Stimulated activated CD8-positive, alpha-beta memory T cell treated with anti-CD3 and anti-CD28 coated beads, Interleukin-7, amount 100 ng/mL, for 4 hours (primary cell): Measurements from ENCODE around the gene SPATA20.

ENCODE experiments used
- DNase-seq, 2 donors: peaks; one replicate each; pipeline ENCODE4 v3.0.0-alpha.2; 2020; ENCODE audit warnings: low read depth in 2 of 2

The SPATA20 gene

DNA sequence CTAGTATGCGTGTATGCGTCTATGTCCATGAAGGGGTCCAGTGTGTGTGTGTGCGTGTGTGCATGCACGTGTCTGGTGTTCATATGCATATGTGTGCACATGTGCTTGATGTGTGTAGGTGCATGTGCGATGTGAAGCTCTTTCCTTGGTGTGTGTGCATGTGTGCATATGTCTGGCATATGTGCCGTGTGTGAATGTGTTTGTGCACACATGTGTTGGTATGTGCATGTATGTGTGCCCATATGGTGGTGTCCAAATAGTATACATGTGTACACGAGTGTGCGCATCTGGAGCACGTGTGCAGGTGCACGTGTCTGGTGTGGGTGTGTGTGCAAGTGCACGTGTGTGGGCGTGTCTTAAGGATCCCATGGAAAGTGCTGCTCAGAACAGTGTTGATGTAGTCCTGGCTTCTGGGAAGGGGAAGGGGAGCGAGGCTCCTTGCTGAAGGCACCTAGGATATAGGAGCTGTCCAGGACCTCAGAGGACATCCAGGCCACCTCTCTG is 30.5 kb downstream of the SPATA20 start:
- DNase-seq = no peak

DNA sequence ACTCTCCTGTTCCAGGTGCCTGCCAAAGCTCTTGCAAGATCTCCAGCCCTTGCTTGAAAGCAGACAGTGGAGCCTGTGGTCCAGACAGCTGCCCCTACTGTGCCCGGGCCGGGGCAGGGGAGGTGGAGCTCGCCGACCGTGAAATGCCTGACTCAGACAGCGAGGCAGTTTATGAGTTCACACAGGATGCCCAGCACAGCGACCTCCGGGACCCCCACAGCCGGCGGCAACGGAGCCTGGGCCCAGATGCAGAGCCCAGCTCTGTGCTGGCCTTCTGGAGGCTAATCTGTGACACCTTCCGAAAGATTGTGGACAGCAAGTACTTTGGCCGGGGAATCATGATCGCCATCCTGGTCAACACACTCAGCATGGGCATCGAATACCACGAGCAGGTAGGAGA is 31.2 kb downstream of the SPATA20 start:
- no peak for DNase-seq

DNA sequence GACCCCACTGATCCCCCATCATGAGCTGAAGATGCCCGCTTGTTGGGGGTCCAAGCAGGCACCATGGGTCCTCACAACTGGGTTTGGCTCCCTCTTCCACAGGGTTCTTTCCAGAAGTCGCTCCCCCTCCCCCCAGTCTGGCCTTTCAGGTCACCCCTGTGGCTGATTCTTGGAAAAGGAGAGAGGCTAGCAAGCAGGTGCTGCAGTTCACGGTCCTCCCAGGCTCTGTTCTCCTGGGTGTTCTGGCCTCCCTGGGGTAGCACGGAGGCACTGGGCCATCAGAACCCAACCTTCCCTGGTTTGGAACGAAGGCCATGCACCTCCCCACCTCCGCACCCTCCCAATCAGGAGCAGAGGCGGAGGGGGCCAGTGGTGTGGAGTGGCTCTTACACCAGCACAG is 32.4 kb downstream of the SPATA20 start:
- DNase-seq = no peak

DNA sequence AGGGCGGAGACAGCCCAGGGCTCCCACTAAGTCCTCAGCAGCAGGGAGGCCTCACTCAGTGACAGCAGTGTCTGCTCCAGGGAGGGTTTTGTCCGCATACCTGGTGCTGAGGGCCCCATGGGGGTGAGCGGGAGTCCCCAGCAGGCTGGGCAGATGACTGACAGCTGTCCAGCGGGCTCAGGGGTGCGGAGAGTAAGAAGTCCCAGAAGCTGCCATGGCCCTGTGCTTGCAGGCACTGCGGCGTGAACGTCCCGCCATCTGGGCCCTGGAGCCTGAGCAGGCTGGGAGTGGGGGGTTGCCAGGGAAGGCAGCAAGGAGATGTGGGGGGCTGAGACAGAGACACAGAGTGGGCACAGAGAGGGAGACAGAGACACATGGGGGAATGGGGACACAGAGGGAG is 33.7 kb downstream of the SPATA20 start:
- no peak for DNase-seq

DNA sequence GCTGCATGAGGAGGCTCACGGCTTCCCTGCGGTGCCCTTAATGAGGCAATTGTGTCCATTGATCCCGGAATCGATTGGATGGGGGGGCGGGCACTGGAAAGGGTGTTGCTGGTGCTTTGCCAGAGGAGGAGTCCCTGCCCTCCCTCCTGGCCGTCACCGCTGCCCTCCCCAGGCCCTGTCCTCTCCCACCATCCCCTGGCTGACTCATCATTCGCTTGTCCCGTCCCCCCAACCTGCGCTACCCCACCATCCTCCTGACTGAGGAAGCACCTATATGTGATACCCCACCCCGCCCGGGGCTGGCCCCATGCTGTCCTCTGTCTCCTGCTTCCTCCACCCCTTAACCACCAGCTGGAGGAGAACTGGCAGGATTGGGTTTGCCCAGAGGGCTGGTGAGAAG is 34.3 kb downstream of the SPATA20 start:
- no peak for DNase-seq

DNA sequence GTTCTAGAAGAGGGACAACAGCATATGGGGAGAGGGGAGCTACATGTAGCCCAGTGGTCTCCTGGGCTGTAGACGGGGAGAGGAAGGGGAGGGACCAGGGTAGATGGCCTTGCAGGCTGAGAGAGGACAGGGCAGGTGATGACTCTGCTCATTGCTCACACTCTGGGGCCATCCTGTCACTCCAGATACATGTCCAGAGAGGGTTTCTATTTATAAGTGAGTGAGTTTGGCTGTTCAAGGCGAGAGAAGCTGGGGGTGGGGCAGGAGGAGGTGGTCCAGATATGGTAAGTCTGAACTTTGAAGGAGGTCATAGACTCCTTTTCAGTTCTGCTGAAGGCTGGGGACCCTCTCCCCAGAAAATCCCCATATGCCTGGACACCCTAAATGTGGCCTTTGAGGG is 35.8 kb downstream of the SPATA20 start:
- DNase-seq = no peak

DNA sequence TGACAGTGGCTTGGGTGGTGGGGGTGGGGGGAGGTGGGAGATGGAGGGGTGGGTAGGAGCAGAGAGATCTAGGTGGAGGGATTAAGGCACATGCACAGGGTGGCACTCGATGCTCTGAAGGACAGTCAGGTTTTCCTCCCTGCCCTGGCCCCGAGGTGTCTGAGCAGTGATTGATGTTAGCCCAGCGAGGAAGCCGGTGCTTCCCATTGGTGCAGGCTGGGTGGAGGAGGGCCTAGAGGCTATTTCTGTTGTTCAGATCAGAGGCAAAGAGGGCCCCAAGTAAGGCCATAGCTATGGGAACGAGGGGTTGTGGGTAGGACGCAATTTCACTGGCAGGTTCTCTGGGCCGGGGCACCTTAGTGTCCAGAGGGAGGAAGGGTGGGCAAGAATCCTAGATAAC is 36.7 kb downstream of the SPATA20 start:
- no peak for DNase-seq

DNA sequence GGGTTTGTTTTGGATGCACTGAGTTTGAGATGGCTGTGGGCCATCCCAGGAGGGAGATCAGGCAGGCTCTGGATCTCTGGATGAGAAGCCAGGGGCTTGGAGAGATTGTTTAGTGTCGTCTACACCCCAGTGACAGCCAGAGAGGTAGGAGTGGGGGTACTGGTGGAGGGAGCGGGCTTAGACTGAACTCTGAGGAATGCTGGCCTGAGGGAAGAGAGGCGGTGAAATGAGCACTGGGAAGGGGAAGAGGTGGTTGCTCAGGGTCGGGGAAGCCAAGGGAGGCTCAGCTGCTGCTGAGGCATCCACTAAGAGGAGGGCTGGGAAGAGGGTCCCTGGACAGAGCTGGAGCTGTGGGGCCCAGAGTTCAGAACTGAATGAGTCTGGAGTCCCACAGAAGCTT is 37.1 kb downstream of the SPATA20 start:
- no peak for DNase-seq

DNA sequence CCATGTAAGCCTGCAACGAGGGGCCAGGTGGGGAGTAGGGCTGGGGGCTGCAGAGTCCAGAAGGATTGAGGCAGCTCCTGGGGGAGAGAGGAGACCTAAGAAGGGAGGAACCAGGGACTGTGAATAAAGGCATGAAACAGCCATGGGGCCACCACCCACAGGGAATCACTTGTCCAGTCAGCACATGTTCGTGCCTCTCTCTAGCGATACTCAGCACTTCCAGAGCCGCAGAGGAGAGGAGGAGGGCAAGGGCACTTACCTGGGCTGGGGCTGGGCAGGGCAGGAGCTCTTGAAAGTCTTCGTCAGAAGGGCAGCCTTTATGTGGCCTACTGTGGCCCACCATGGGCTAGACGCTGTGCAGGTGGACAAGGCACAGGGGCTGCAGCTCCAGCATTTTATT is 37.8 kb downstream of the SPATA20 start:
- no peak for DNase-seq

DNA sequence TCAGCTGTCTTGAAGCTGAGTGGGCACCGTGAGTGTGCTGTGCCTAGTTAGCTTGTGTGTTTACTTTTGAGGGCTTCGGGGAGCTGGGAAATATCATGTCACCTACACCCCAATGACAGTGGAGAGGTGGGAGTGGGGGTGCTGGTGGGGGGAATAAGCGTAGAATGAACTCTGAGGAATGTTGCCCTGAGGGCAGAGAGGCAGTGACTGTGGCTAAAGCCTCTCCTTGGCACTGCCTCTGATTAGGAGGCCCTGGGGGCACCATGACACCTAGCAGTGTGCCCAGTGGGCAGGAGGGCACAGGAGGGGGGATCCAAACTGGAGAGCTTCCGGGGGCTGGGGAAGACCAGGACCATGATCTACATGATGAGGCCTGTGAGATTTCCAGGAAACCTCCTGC is 38.4 kb downstream of the SPATA20 start:
- DNase-seq = no peak

DNA sequence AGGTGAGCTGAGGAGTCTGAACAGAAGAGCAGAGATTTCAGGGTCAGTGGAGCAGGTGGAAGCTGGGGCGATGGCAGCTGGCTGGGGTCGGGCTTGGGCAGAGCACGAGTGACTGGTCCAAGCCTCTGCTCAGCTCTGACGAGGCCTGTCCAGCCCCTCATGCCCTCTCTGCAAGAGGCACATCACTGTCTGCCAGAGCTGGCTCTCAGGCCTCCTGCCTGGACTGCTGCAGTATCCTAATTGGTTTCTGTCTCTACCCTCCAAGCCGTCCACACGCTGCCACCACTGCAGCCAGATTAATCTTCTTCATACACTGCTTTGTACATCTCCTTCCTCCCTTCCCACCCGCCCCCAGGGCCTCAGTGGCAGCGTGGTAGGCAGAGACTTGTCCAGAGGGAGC is 38.9 kb downstream of the SPATA20 start:
- no peak for DNase-seq

DNA sequence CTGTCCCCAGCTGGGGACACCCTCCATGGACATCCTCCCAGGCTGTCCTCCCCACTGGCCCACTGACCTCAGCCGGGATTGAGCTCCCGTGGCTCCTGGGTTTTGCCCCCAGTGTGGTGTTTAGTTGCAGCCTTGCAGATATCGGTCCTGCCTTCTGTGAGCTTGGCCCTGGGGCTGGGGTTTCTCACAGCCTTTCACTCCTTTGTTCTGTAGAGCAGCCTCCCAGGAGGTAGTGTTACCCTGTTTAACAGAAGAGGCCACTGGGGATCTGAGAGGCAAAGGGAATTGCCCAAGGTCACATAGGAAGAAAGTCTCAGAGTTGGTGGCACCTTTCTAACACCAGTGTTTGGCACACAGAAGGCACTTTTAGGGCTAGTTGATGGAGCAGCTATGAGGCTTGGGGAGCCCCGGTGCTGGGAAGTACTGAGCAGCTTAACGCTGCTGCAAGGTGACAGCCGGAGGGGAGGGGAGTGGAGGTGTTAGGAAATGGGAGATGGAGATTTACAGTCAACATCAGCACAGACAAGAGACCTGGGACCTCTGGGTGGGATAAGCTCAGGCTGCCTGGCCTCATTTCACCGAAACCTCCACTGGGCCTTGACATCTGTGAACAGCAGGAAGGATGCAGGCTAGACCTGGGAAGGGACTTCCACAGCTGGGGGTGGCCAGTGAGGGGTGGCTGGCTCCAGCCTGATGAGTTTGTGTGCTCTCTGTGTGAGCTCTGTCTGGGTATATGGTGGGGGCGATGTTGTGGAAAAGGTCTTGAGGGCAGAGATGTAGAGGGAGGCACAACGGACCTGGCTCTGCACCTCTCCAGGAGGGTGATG is 39.7 kb downstream of the SPATA20 start:
- DNase-seq = no peak

DNA sequence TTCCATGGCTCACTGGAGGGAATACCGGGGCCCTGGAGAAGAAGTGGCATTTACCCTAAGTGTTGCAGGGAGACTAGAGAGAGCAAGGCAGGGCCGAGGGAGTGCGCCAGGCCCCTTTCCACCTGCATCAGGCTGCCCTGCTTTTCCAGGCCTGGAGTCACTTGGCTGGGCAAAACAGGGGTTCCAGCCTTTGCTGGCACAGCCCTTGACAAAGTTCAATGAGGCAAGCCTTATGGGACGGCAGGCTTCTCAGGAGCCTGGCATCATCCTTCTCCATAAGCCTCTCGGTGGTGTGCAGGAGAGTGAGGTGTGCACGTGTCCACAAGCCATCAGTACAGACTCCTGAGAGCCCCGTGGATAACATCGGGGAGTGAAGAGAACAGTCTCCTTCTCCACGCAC is 40.6 kb downstream of the SPATA20 start:
- DNase-seq = no peak

DNA sequence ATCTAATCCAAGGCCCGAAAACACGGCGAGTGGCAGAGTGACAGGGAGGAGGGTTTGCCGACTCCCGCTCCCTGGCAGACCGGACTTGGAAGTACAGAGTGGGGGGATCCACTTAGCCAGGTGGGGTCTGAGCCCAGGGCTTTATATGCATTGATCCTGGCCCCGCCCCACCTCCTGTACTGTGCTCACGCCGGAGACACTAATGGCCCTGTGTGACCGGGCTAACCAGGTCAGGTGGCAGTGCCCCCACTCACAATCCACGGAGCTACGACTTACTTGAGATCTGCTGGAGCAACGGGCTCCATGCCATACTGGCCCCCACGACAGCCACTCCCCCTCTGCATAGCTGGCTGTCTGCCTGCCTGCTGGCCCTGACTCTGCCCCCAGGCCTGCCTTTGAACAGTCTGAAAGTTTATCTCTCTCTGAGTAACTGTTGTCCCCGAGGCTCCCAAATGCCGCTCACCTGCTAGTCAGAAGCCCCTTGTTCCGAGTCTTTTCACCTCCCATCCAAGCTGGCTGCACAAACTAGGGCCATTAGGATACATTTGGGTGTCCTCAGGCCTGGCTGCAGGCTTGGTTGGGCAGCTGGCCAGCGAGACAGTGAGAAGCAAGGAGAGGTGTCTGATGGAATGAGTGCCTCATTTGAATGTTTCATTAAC is 41.5 kb downstream of the SPATA20 start:
- no peak for DNase-seq

DNA sequence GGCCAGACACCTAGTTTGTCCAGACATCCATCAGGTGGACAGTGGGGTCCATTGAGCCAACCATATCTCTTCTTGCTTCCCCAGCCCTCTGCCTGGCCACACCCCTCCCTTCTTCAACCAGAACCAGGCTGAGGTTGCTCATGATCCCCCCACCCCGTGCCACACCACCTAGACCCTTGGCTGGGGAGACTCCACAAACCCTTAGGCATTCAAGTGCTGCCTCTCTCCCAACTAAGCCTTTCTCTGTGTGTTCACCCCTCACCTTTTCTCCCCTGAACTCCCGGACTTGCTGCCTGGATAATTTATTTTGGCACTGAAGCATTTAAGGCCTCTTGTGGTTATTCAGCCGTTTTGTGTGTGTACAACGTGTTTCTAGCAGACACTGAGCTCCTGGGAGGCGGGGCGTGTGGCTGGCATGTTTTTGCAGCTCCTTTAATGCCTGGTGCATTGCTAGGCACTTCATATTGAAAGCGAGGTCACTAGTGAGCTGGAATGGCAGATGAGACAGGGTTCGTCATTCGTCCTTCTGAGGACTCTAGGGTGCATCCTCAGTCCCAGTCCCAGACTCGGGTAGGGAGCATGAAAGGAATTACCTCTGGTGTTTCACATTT is 42.2 kb downstream of the SPATA20 start:
- no peak for DNase-seq

DNA sequence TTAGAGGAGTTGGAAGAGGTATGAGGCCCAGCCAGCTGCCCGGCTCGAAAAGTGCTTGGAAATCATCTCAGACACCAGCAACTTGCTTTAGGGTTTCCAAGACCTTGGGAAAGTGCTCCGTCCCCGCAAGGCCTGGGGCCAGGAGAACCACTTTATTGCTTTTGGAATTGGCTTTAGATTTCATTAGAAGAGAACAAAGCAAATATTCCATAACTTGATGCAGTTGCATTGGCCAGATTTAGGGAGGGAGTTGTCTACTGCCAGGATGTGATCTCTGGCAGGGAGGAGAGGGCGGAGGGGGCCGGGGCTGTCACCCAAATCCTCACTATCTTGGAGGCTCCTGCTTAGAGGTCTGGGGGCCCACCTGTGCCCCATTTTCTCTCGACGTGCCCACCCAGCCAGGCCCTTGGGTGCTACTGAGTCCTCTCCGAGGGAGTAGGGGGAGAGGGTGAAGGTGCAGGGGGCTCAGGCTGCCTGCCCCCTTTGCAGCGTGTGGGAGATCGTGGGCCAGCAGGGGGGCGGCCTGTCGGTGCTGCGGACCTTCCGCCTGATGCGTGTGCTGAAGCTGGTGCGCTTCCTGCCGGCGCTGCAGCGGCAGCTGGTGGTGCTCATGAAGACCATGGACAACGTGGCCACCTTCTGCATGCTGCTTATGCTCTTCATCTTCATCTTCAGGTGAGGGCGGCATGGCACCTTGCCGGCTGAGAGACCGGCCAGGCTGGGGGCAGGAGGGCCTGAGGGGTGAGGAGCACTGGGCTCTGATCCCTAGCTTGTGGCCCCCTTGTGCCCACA is 44.2 kb downstream of the SPATA20 start:
- DNase-seq = no peak

DNA sequence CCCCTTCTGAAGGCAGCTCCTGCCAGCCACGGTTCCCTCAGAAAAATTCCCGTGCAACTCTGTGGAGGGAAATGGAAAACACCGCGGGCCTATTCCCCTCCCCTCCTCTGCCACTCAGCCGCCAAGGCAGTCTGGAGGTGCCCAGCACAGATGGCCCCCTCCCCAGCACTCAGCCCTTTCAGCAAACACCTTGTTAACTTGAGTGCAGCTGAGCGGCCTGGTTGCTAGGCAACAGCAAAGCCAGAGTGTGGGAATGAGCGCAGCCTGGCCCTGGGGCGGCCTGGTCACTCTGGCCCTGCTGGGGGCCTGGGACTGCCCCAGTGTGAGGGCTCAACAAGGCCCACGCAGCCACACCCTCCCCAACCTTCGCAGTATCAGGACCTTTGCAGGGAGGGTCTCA is 46.3 kb downstream of the SPATA20 start:
- no peak for DNase-seq

DNA sequence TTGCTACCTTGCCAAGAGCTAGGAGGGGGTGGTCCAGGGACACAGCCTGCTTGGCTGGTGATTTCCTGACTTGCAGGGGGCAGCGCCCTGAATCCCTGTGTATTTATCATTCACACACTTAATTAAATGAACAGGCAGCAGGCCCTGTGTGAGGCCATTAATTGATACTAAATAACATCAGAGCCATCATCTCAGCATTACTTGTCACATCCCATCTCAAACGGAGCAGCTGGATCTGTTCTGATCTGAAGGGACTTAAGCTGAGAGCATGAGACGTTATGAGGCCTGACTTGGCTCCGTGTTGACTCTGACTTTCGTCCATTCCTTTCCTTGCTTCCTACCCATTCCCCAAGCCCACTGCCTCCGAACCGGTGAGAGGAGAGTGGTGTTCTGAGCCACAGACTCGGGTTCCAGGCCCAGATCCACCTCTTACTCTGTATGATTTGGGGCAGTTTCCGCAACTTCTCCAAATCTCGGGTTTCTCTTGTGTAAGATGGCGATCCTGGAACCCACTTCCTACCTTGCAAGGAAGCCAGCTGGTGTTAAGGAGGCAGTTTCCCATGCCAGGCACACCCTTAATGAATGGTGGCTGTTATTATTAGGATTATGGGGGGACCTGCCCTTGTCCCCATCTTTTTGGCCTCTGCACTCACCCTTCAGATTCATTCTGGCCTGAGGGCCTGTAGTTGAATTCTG is 47.3 kb downstream of the SPATA20 start:
- no peak for DNase-seq

DNA sequence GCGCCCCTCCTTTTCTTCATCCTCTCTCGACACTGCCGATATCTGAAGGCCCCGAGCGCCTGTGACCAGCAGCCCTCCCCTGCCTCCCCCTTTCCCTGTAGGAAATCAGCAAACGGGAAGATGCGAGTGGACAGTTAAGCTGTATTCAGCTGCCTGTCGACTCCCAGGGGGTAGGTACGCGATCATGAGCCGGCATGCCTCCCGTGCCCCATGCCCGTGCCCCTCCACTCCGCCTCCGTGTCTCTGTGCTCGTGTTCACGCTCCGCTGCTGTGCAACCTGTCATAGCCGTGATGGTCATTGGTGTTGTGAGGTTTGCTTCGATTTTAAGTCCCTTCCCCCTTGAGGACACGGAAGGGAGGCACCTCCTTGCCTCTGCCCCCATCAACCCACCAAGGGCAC is 47.9 kb downstream of the SPATA20 start:
- DNase-seq = no peak

DNA sequence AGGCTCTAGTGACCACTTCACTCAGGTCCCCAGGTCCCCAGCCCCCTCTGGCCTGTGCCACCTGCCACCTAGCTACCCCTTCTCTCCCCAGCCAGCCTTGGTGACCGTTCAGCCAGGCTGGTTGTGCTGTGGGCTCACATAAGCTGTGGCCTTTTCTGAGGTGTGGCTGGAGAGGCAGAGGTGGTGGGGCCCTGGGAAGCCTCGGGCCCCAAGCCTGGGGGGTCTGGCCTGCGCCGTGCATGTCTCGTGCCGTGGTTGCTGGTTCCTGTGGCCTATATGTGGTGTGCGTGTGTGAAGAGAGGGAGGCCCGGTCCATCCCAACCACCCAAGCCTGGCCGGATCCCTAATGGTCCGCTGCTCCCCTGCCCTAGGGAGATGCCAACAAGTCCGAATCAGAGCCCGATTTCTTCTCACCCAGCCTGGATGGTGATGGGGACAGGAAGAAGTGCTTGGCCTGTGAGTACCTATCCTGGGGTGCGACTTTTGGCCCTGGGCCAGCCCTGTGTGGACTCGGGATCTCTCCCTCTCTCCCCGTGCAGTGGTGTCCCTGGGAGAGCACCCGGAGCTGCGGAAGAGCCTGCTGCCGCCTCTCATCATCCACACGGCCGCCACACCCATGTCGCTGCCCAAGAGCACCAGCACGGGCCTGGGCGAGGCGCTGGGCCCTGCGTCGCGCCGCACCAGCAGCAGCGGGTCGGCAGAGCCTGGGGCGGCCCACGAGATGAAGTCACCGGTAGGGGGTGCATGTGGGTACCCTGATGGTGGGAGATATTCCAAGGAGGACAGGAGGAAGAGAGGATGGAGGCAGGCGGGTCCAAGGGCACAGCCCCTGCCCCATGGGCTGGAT is 49.4 kb downstream of the SPATA20 start:
- no peak for DNase-seq

DNA sequence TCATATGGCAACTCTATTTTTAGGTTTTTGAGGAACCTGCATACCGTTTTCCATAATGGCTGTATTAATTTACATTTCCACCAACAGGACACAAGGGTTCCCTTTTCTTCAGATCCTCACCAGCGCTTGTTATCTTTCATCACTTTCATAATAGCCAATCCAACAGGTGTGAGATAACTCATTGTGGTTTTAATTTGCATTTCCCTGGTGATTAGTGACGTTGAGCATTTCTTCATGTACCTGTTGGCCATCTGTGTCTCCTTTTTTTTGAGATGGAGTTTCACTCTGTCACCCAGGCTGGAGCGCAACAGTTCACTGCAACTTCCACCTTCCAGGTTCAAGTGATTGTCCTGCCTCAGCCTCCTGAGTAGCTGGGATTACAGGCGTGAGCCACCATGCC is 51.5 kb downstream of the SPATA20 start:
- no peak for DNase-seq
